ENCODE results near the gene PRR36.

GRCh38 chr19:7888826-7889217 lies 14.6 kb upstream of the PRR36 start:
- TF ChIP-seq POLR2A (IDR thresholded peaks at IDR 0.05) (no peak), CTCF (IDR thresholded peaks at IDR 0.05) (no peak), EP300 (IDR thresholded peaks at IDR 0.05; ENCODE audit: low read depth) (no peak), POLR2AphosphoS5 (IDR thresholded peaks at IDR 0.05) (no peak)
